ENCODE measurements around the gene EDEM3.

DNA sequence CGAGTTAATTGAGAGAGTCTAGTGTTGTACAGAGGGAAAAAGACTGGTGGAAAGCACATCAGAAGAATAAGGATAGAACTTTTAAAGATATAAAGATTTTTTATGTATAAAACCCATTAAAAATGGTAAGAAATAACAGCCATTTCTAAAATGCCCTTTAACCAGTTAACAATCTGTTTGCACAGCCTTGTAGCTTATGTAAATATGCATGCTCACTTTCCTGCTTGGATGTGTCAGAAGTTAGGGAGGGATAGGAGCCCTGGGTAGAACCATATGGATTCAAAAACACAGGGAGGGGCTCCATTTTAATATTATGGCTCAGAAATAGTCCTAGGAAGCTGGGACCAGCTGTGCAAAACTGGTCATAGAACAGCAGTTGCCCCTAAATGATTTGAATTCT lies 4.5 kb upstream of the EDEM3 start:
- TF ChIP-seq, protein P1, sequence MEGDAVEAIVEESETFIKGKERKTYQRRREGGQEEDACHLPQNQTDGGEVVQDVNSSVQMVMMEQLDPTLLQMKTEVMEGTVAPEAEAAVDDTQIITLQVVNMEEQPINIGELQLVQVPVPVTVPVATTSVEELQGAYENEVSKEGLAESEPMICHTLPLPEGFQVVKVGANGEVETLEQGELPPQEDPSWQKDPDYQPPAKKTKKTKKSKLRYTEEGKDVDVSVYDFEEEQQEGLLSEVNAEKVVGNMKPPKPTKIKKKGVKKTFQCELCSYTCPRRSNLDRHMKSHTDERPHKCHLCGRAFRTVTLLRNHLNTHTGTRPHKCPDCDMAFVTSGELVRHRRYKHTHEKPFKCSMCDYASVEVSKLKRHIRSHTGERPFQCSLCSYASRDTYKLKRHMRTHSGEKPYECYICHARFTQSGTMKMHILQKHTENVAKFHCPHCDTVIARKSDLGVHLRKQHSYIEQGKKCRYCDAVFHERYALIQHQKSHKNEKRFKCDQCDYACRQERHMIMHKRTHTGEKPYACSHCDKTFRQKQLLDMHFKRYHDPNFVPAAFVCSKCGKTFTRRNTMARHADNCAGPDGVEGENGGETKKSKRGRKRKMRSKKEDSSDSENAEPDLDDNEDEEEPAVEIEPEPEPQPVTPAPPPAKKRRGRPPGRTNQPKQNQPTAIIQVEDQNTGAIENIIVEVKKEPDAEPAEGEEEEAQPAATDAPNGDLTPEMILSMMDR (IDR thresholded peaks at IDR 0.05): no peak
- TF ChIP-seq TEAD4 (CRISPR knock-in tag; IDR thresholded peaks at IDR 0.05) (no peak), USF2 (CRISPR knock-in tag; IDR thresholded peaks at IDR 0.05) (no peak), FOXJ3 (CRISPR knock-in tag; IDR thresholded peaks at IDR 0.05; ENCODE audit: borderline replicate concordance) (no peak), IRF2 (CRISPR knock-in tag; IDR thresholded peaks at IDR 0.05; ENCODE audit: borderline replicate concordance, low read depth) (no peak), NR3C1 (CRISPR knock-in tag; conservative IDR thresholded peaks at IDR 0.05; ENCODE audit: low read depth) (no peak), ZNF121 (CRISPR knock-in tag; IDR thresholded peaks at IDR 0.05) (no peak)
- TF ChIP-seq, protein P2, sequence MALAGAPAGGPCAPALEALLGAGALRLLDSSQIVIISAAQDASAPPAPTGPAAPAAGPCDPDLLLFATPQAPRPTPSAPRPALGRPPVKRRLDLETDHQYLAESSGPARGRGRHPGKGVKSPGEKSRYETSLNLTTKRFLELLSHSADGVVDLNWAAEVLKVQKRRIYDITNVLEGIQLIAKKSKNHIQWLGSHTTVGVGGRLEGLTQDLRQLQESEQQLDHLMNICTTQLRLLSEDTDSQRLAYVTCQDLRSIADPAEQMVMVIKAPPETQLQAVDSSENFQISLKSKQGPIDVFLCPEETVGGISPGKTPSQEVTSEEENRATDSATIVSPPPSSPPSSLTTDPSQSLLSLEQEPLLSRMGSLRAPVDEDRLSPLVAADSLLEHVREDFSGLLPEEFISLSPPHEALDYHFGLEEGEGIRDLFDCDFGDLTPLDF (CRISPR knock-in tag; IDR thresholded peaks at IDR 0.05): no peak
- TF ChIP-seq, protein P3, sequence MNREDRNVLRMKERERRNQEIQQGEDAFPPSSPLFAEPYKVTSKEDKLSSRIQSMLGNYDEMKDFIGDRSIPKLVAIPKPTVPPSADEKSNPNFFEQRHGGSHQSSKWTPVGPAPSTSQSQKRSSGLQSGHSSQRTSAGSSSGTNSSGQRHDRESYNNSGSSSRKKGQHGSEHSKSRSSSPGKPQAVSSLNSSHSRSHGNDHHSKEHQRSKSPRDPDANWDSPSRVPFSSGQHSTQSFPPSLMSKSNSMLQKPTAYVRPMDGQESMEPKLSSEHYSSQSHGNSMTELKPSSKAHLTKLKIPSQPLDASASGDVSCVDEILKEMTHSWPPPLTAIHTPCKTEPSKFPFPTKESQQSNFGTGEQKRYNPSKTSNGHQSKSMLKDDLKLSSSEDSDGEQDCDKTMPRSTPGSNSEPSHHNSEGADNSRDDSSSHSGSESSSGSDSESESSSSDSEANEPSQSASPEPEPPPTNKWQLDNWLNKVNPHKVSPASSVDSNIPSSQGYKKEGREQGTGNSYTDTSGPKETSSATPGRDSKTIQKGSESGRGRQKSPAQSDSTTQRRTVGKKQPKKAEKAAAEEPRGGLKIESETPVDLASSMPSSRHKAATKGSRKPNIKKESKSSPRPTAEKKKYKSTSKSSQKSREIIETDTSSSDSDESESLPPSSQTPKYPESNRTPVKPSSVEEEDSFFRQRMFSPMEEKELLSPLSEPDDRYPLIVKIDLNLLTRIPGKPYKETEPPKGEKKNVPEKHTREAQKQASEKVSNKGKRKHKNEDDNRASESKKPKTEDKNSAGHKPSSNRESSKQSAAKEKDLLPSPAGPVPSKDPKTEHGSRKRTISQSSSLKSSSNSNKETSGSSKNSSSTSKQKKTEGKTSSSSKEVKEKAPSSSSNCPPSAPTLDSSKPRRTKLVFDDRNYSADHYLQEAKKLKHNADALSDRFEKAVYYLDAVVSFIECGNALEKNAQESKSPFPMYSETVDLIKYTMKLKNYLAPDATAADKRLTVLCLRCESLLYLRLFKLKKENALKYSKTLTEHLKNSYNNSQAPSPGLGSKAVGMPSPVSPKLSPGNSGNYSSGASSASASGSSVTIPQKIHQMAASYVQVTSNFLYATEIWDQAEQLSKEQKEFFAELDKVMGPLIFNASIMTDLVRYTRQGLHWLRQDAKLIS (CRISPR knock-in tag; IDR thresholded peaks at IDR 0.05; ENCODE audit: borderline replicate concordance): no peak
